GM21526 (cell line): ENCODE data around the gene BMP8A.
"Not testable (repeated sequence)": the region's sequence is repeated elsewhere in the genome, so short reads cannot be mapped to it uniquely, and the experiment has no call there.

Experiments
- ATAC-seq: cut with Tn5 transposase; IDR thresholded peaks from one replicate; pipeline ENCODE4 v1.9.1; 2021; ENCODE audit warnings: moderate library complexity; ENCODE audit not compliant: unreplicated experiment, low FRiP score

Gene BMP8A

DNA sequence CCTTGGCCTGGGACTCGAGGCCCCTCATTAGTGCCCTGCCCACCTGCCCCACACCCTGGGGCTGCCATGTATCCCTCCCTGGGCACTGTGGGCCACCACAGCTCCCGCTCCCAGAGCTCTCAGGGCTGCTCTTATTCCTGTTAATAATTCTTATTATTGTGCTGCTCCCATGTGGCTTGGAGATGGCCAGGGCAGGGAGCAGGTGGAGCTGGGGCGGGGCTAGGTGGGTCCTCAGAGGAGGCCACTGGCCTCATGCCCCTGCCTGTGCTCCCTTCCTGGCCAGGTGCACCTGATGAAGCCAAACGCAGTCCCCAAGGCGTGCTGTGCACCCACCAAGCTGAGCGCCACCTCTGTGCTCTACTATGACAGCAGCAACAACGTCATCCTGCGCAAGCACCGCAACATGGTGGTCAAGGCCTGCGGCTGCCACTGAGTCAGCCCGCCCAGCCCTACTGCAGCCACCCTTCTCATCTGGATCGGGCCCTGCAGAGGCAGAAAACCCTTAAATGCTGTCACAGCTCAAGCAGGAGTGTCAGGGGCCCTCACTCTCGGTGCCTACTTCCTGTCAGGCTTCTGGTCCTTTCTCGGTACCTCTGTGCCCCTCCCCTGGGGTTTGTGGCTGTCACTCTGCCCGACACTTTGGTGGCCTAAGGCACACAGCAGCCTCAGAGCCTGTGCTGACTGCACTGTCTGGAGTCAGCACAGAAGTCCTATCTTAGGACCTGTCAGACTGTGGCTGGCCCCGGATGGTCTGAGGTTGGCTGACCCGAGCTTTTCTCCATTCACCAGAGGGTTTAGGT is 34.1 kb downstream of the BMP8A start:
- peak; percentile 85 for ATAC-seq

GRCh38 chr1:39526466-39527189 is 35.2 kb downstream of the BMP8A start:
- no peak for ATAC-seq

GRCh38 chr1:39527190-39527579 is 35.7 kb downstream of the BMP8A start:
- not testable (repeated sequence) for ATAC-seq

DNA sequence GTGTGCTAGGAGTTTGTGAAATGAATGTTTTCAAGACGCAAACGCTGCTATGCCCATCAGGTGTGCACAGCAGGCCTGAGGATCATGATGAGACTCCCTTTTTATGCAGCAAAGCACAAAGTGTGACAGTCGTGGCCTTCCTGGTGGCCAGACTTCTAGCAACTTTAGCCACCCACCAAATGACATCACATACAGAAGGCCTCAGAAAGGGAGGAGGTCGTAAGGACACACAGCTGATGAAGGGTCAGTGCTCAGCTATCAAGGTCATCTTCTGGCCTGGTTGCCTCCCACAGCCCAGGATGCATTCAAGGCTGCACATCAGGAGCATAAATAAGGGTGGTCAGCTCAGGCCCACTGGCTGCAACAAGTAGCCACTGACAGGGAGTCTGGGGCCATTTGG is 36.6 kb downstream of the BMP8A start:
- ATAC-seq, result no peak

DNA sequence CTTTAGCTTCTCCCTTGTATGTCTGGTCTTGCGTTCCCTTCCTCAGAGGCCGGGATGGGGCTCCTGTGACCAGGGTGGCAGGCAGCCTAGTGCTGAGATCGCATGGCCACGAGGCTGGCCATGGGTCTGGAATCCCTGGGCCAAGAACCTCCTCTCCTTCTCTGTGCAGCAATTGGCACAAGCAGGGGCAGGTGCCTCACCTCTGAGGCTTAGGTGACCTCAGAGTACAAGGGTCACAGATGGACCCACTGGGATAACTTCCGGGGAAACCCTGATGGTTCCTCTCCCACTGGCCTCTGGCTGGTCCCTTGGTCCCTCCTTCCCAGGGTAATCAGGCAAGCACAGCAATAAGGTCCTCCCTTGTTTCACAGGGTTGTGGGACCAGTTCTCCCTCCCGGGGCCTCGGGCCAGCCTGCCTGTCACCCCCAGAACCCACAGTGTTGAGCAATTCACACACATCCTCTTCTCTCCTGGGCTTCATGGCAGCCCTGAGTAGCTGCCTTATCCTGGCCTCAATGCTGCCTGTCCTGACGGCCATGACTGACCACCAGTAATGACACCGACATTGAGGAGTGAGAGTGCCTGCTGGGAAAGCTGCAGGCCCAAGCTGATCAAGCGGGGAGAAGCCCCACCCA is 38.6 kb downstream of the BMP8A start:
- ATAC-seq, result no peak

GRCh38 chr1:39531526-39531925 is 40.1 kb downstream of the BMP8A start:
- ATAC-seq, result no peak

GRCh38 chr1:39533442-39533841 is 42.0 kb downstream of the BMP8A start:
- ATAC-seq, result no peak

- ATAC-seq, result no peak
Observed at GRCh38 chr1:39538531-39539251, 47.3 kb downstream of the BMP8A start.

- peak; percentile 53 for ATAC-seq
Observed at GRCh38 chr1:39539252-39539790, 47.9 kb downstream of the BMP8A start.

DNA sequence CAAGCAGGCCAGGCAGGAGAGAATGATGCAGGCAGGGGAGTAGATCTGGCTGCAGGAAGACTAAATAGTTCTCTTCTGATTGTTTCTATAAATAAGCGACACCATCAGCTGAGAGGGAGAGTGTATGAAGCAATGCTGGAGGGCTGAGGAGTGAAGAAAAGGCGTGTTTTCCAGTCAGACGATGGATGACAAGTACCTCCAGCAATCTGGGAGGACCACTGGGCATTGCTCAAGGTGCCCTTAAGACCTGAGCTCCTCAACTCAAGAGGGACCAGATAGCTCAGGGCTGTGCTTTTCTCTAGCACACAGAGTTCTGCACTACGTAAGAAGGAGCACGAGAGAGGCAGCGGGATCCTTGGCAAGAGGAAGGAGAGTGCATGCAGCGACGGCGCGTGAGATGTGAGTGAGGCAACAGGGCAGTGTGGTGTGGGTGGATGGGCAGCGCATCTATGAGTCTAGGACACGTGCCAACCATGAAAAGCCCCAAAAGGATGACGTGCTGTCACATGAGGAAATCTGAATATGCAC is 49.1 kb downstream of the BMP8A start:
- no peak for ATAC-seq

- no peak for ATAC-seq
Observed at GRCh38 chr1:39542924-39543323, 51.5 kb downstream of the BMP8A start.

GRCh38 chr1:39544327-39544726 is 52.9 kb downstream of the BMP8A start:
- ATAC-seq, result no peak

GRCh38 chr1:39545531-39545930 is 54.1 kb downstream of the BMP8A start:
- ATAC-seq, result no peak

GRCh38 chr1:39554277-39554676 is 62.8 kb downstream of the BMP8A start:
- no peak for ATAC-seq

DNA sequence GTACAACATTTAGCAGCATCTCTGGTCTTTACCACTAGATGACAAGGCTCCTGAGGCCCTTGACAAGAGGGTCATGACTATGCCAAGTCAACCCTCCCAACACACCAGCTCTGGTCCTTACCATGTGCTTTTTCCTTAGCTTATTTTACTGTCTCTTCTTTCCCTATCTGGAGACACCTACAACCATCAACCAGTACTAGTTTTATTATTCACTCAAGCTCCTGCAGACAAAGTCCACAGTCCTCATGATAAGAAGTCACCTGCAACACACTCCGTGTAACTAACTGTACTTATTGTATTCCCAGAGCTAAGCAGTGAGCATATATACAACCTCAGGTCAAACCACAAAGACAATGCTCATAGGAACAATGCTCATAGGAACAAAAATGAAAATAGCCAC is 69.8 kb downstream of the BMP8A start:
- no peak for ATAC-seq

- ATAC-seq, result no peak
Observed at GRCh38 chr1:39562886-39563285, 71.5 kb downstream of the BMP8A start.

DNA sequence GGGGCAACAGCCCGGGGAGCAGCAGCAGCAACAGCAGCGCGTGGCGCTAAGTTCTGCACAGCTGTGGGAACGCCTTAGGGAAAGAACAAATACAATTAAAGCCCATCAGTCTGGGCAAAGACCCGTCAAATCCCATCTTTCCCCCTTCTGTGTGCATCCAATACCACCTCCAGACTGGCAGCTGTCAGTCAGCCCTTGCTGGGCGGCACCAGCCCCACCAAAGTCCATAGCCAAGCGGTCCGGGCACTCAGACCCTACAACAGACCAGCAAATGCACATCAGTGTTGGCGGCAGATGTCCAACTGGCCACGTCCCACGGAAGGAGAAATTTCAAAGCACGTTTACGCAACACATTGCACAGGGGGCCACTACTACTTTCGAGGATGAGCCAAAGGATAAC is 72.2 kb downstream of the BMP8A start:
- no peak for ATAC-seq

GRCh38 chr1:39564340-39564739 is 72.9 kb downstream of the BMP8A start:
- no peak for ATAC-seq

- no peak for ATAC-seq
Observed at GRCh38 chr1:39564941-39565340, 73.5 kb downstream of the BMP8A start.

- no peak for ATAC-seq
Observed at GRCh38 chr1:39566441-39567137, 75.2 kb downstream of the BMP8A start.
